Caki2 (cell line): ENCODE measurements around the gene MED31. TPM values are rescaled to one million over a fixed set of nuclear protein-coding genes. Genes with fewer than 3 reads are reported as not detected.
A peak's percentile ranks its signal among the peaks of the same experiment; 100 is the strongest.
"Not testable (repeated sequence)": the region's sequence is repeated elsewhere in the genome, so short reads cannot be mapped to it uniquely, and the experiment has no call there.

ENCODE experiments used
- DNase-seq: peaks from one replicate; pipeline ENCODE4 v3.0.0-alpha.2; 2015; ENCODE audit warnings: low read depth
- in situ Hi-C: cut with HindIII; loops from 2 replicates; pipeline ENCODE4 v1.10.0; 2016; ENCODE audit warnings: low sequenced_read_pairs, low pct_unique_long_range_greater_than_20kb, mixed read lengths
- total RNA-seq: library from RNA; depleted of rRNA; stranded (reverse); fragments of >200 nt; shearing (Covaris generic); gene quantifications from 2 replicates; pipeline ENCODE4 v1.2.3, GENCODE V29; 2014; ENCODE audit warnings: low replicate concordance

MED31 gene
- total RNA-seq, 1 experiment from 2014 or later: 3.4 TPM

GRCh38 chr17:6681176-6681575 lies 29.8 kb upstream of the MED31 start:
- no peak for DNase-seq
- in situ Hi-C loops: no loop called here

- in situ Hi-C loops: no loop called here
- DNase-seq: no peak
Observed at GRCh38 chr17:6679241-6679640, 27.8 kb upstream of the MED31 start.

- in situ Hi-C loops: no loop called here
- DNase-seq: no peak
Observed at GRCh38 chr17:6677946-6678345, 26.5 kb upstream of the MED31 start.

- no peak for DNase-seq
- in situ Hi-C loops: no loop called here
Observed at GRCh38 chr17:6677158-6677831, 25.9 kb upstream of the MED31 start.

GRCh38 chr17:6676802-6677157 lies 25.4 kb upstream of the MED31 start:
- DNase-seq: no peak
- in situ Hi-C loops: no loop called here

- in situ Hi-C loops: no loop called here
Observed at GRCh38 chr17:6675201-6675825, 23.9 kb upstream of the MED31 start.

GRCh38 chr17:6674586-6674985 lies 23.2 kb upstream of the MED31 start:
- in situ Hi-C loops: no loop called here
- no peak for DNase-seq

More at GRCh38 chr17:6675201-6675825, 23.9 kb upstream of the MED31 start:
- no peak for DNase-seq

GRCh38 chr17:6671431-6671830 lies 20.0 kb upstream of the MED31 start:
- in situ Hi-C loops: no loop called here
- DNase-seq: no peak

- in situ Hi-C loops: no loop called here
- DNase-seq: no peak
Observed at GRCh38 chr17:6670999-6671398, 19.6 kb upstream of the MED31 start.

- in situ Hi-C loops: no loop called here
- DNase-seq: no peak
Observed at GRCh38 chr17:6670571-6670970, 19.2 kb upstream of the MED31 start.

- in situ Hi-C loops: no loop called here
- DNase-seq: no peak
Observed at GRCh38 chr17:6669479-6670212, 18.2 kb upstream of the MED31 start.

- in situ Hi-C loops: no loop called here
- no peak for DNase-seq
Observed at GRCh38 chr17:6668727-6669425, 17.5 kb upstream of the MED31 start.

- no peak for DNase-seq
- in situ Hi-C loops: no loop called here
Observed at GRCh38 chr17:6668219-6668618, 16.8 kb upstream of the MED31 start.

- in situ Hi-C loops: no loop called here
- DNase-seq: no peak
Observed at GRCh38 chr17:6667516-6667915, 16.1 kb upstream of the MED31 start.

- in situ Hi-C loops: no loop called here
- no peak for DNase-seq
Observed at GRCh38 chr17:6666557-6666956, 15.2 kb upstream of the MED31 start.

GRCh38 chr17:6666077-6666521 lies 14.7 kb upstream of the MED31 start:
- in situ Hi-C loops: no loop called here
- peak; percentile 52 for DNase-seq

GRCh38 chr17:6663200-6663599 lies 11.8 kb upstream of the MED31 start:
- in situ Hi-C loops, DNase-seq: not testable (repeated sequence)

GRCh38 chr17:6661464-6661848 lies 10.1 kb upstream of the MED31 start:
- in situ Hi-C loops: no loop called here
- DNase-seq: no peak
